Loucy (cell line): ENCODE data around the gene TTPAL.

ENCODE experiments used
- CTCF ChIP-seq: fragments of 200-600 bp; sonication (generic); conservative IDR thresholded peaks from 2 replicates; pipeline ENCODE4 v1.5.1; 2014; ENCODE audit warnings: mild to moderate bottlenecking, antibody characterized with exemption, low read length
- EZH2phosphoT487 ChIP-seq: fragments of 200-600 bp; IDR thresholded peaks from 2 replicates; pipeline ENCODE4 v1.6.1; 2018; ENCODE audit warnings: antibody characterized with exemption, mild to moderate bottlenecking, moderate library complexity, borderline replicate concordance

GRCh38 chr20:44429419-44430269 lies 46.0 kb upstream of the TTPAL start:
- TF ChIP-seq CTCF (no peak), EZH2phosphoT487 (no peak)
